NCI-H2227 (cell line): ENCODE measurements around the gene INSM1.

Experiments used
- DNase-seq: peaks from one replicate; lab custom pipeline; 2025; ENCODE audit not compliant: unreplicated experiment; lab: John Stamatoyannopoulos, UW

INSM1 gene

GRCh38 chr20:20393207-20394120, 25.6 kb downstream of the INSM1 start:
- DNase-seq, result no peak

- no peak for DNase-seq
Observed at GRCh38 chr20:20395087-20395486, 27.2 kb downstream of the INSM1 start.

GRCh38 chr20:20395903-20396568, 28.1 kb downstream of the INSM1 start:
- no peak for DNase-seq

GRCh38 chr20:20396794-20397193, 28.9 kb downstream of the INSM1 start:
- no peak for DNase-seq

- no peak for DNase-seq
Observed at GRCh38 chr20:20398123-20398522, 30.2 kb downstream of the INSM1 start.

- DNase-seq, result no peak
Observed at GRCh38 chr20:20399531-20400500, 31.9 kb downstream of the INSM1 start.

GRCh38 chr20:20401991-20402390, 34.1 kb downstream of the INSM1 start:
- no peak for DNase-seq

- DNase-seq, result no peak
Observed at GRCh38 chr20:20404633-20405032, 36.7 kb downstream of the INSM1 start.

GRCh38 chr20:20405623-20406022, 37.7 kb downstream of the INSM1 start:
- no peak for DNase-seq

- DNase-seq, result no peak
Observed at GRCh38 chr20:20406306-20406705, 38.4 kb downstream of the INSM1 start.

GRCh38 chr20:20407891-20408805, 40.2 kb downstream of the INSM1 start:
- peak; percentile 64 for DNase-seq

GRCh38 chr20:20409331-20409730, 41.4 kb downstream of the INSM1 start:
- no peak for DNase-seq

GRCh38 chr20:20410678-20411077, 42.8 kb downstream of the INSM1 start:
- peak; percentile 64 for DNase-seq

GRCh38 chr20:20411402-20411801, 43.5 kb downstream of the INSM1 start:
- peak; percentile 34 for DNase-seq

GRCh38 chr20:20411836-20412235, 43.9 kb downstream of the INSM1 start:
- DNase-seq, result peak; percentile 30

GRCh38 chr20:20412750-20413149, 44.8 kb downstream of the INSM1 start:
- DNase-seq, result no peak

GRCh38 chr20:20413810-20414281, 45.9 kb downstream of the INSM1 start:
- DNase-seq, result no peak

- no peak for DNase-seq
Observed at GRCh38 chr20:20414640-20415220, 46.8 kb downstream of the INSM1 start.

- no peak for DNase-seq
Observed at GRCh38 chr20:20415321-20415720, 47.4 kb downstream of the INSM1 start.
